ENCODE measurements around the gene RNPEP. TPM values are rescaled to one million over a fixed set of nuclear protein-coding genes. Genes with fewer than 3 reads are reported as not detected.

RNPEP gene
- total and polyA plus RNA-seq, 2 of the 13 experiments (the other 11 are each of a cell fraction or from before 2014, with no cell fraction given), result 20.6 to 38.4 TPM

- TF ChIP-seq, protein P1, sequence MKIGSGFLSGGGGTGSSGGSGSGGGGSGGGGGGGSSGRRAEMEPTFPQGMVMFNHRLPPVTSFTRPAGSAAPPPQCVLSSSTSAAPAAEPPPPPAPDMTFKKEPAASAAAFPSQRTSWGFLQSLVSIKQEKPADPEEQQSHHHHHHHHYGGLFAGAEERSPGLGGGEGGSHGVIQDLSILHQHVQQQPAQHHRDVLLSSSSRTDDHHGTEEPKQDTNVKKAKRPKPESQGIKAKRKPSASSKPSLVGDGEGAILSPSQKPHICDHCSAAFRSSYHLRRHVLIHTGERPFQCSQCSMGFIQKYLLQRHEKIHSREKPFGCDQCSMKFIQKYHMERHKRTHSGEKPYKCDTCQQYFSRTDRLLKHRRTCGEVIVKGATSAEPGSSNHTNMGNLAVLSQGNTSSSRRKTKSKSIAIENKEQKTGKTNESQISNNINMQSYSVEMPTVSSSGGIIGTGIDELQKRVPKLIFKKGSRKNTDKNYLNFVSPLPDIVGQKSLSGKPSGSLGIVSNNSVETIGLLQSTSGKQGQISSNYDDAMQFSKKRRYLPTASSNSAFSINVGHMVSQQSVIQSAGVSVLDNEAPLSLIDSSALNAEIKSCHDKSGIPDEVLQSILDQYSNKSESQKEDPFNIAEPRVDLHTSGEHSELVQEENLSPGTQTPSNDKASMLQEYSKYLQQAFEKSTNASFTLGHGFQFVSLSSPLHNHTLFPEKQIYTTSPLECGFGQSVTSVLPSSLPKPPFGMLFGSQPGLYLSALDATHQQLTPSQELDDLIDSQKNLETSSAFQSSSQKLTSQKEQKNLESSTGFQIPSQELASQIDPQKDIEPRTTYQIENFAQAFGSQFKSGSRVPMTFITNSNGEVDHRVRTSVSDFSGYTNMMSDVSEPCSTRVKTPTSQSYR (CRISPR knock-in tag; IDR thresholded peaks at IDR 0.05; ENCODE audit: borderline replicate concordance), result no peak
- TF ChIP-seq ZNF446 (CRISPR knock-in tag; IDR thresholded peaks at IDR 0.05), result 0 out of 2 replicates have a peak, but pooled peaks have one; percentile 69
- TF ChIP-seq ZNF720 (CRISPR knock-in tag; IDR thresholded peaks at IDR 0.05), result no peak
- TF ChIP-seq AKNA (CRISPR knock-in tag; IDR thresholded peaks at IDR 0.05; ENCODE audit: borderline replicate concordance), result no peak
- TF ChIP-seq IRF1 (CRISPR knock-in tag; IDR thresholded peaks at IDR 0.05; ENCODE audit: low read depth), result no peak
- TF ChIP-seq MXD4 (CRISPR knock-in tag; IDR thresholded peaks at IDR 0.05), result peak; percentile 61; the same call in 1 of the 2 replicates
- peak; percentile 47; the same call in 1 of the 2 replicates for TF ChIP-seq CCDC6 (CRISPR knock-in tag; IDR thresholded peaks at IDR 0.05)
- no peak for TF ChIP-seq SIN3B (IDR thresholded peaks at IDR 0.05; ENCODE audit: low read length)
- TF ChIP-seq PAF1 (CRISPR knock-in tag; IDR thresholded peaks at IDR 0.05), result no peak
- TF ChIP-seq ZNF547 (CRISPR knock-in tag; IDR thresholded peaks at IDR 0.05), result 0 out of 2 replicates have a peak, but pooled peaks have one; percentile 19
- TF ChIP-seq MBNL3 (CRISPR knock-in tag; conservative IDR thresholded peaks at IDR 0.05), result no peak
- TF ChIP-seq ZFYVE20 (CRISPR knock-in tag; IDR thresholded peaks at IDR 0.05; ENCODE audit: borderline replicate concordance, low read depth), result no peak
- no peak for TF ChIP-seq ZNF512 (CRISPR knock-in tag; IDR thresholded peaks at IDR 0.05)
- peak; percentile 89 for TF ChIP-seq ZEB1 (IDR thresholded peaks at IDR 0.05; ENCODE audit: insufficient replicate concordance, low read depth)
- TF ChIP-seq MTF1 (CRISPR knock-in tag; IDR thresholded peaks at IDR 0.05), result no peak
- TF ChIP-seq POLR2G (IDR thresholded peaks at IDR 0.05; ENCODE audit: low read depth, low read length), result peak; percentile 100
- TF ChIP-seq FIP1L1 (IDR thresholded peaks at IDR 0.05; ENCODE audit: borderline replicate concordance, insufficient read depth, low read depth, low read length), result no peak
These were observed 27.9 kb downstream of the RNPEP start, which contains the start of gene ELF3 (continued) for GRCh38 chr1:202010180-202011015.

All from HepG2 (cell line).